Measurements from ENCODE around the gene RAB1B. TPM values are rescaled to one million over a fixed set of nuclear protein-coding genes. Genes with fewer than 3 reads are reported as not detected.

The RAB1B gene
- total RNA-seq, 4 donors from 2014 or later = 74.0 to 107 (median 87.1) TPM

GRCh38 chr11:66266378-66267038, 1.9 kb upstream of the RAB1B start:
- DNase-seq (ENCODE audit: low spot score) (no peak), ATAC-seq (ENCODE audit: low FRiP score) (no peak)
- TF ChIP-seq, protein P1, sequence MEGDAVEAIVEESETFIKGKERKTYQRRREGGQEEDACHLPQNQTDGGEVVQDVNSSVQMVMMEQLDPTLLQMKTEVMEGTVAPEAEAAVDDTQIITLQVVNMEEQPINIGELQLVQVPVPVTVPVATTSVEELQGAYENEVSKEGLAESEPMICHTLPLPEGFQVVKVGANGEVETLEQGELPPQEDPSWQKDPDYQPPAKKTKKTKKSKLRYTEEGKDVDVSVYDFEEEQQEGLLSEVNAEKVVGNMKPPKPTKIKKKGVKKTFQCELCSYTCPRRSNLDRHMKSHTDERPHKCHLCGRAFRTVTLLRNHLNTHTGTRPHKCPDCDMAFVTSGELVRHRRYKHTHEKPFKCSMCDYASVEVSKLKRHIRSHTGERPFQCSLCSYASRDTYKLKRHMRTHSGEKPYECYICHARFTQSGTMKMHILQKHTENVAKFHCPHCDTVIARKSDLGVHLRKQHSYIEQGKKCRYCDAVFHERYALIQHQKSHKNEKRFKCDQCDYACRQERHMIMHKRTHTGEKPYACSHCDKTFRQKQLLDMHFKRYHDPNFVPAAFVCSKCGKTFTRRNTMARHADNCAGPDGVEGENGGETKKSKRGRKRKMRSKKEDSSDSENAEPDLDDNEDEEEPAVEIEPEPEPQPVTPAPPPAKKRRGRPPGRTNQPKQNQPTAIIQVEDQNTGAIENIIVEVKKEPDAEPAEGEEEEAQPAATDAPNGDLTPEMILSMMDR (IDR thresholded peaks at IDR 0.05) = no peak

DNA sequence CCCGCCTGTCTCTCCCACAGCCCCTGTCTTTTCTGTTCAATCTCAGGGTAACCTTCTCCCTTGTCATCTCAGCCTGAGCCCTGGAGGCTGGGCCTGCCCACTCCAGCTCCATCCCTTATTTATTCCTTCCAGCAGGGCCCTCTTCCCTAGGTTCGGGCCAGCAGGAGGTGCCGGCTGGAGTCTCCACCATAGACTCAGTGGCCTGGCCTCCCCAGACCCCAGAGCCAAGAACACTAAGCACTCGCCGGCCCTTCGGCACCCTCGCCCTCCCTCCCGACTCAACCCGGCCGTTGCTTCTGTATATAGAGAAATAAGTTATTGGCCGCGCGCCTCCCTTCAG, 1.4 kb upstream of the RAB1B start:
- DNase-seq (ENCODE audit: low spot score) (no peak), ATAC-seq (ENCODE audit: low FRiP score) (no peak)
- TF ChIP-seq, protein P1 (IDR thresholded peaks at IDR 0.05) = no peak

- peak; percentile 80 for ATAC-seq (ENCODE audit: low FRiP score)
- TF ChIP-seq, protein P1 (IDR thresholded peaks at IDR 0.05) = no peak
Measured at GRCh38 chr11:66267379-66268243, 828 bp upstream of the RAB1B start.

GRCh38 chr11:66268952-66269905, 790 bp downstream of the RAB1B start:
- ATAC-seq (ENCODE audit: low FRiP score) (no peak), DNase-seq (ENCODE audit: low spot score) (no peak)
- TF ChIP-seq, protein P1 (IDR thresholded peaks at IDR 0.05) = no peak

More at GRCh38 chr11:66267379-66268243, 828 bp upstream of the RAB1B start:
- DNase-seq (ENCODE audit: low spot score) = peak; percentile 78

DNA sequence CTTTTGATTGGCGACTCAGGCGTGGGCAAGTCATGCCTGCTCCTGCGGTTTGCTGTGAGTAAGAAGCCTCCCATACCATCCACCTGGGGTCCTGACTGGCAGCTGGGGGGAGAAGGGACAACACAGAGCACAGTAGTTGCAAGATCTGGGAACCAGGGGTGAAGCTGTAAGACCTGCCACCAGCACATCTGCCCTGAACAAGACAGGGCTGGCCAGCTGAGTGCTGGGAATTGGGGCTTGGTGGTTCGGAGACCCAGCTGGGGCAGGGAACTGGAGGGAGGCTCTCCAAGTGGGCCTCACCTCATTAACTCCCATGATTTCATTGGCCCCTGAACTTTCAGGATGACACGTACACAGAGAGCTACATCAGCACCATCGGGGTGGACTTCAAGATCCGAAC, 3.4 kb downstream of the RAB1B start:
- TF ChIP-seq, protein P1 (IDR thresholded peaks at IDR 0.05) = no peak
- ATAC-seq (ENCODE audit: low FRiP score) (no peak), DNase-seq (ENCODE audit: low spot score) (no peak)

- DNase-seq (ENCODE audit: low spot score) (no peak), ATAC-seq (ENCODE audit: low FRiP score) (no peak)
- TF ChIP-seq, protein P1 (IDR thresholded peaks at IDR 0.05) = no peak
Measured at GRCh38 chr11:66272596-66272995, 4.2 kb downstream of the RAB1B start.

Measured in omental fat pad (tissue), 4 donors.